NCI-H748 treated with DMSO at 0.1 percent for 48 hours (cell line): ENCODE results near the gene TEN1.
A peak's percentile ranks its signal among the peaks of the same experiment; 100 is the strongest.
"Not testable (repeated sequence)": the region's sequence is repeated elsewhere in the genome, so short reads cannot be mapped to it uniquely, and the experiment has no call there.

Experiments used
- DNase-seq: peaks from one replicate; lab custom pipeline; 2025; lab: John Stamatoyannopoulos, UW

Gene TEN1

GRCh38 chr17:75978938-75979704 is at the start of gene TEN1, which contains the start of gene ACOX1:
TEN1 (plus strand) TSS chr17:75979240; CDS start chr17:75986193, 6,953 bp downstream.
ACOX1 (minus strand) TSS chr17:75979166; CDS start chr17:75979073, 93 bp downstream.
- DNase-seq, result peak; percentile 78

- DNase-seq, result no peak
These were observed 48.0 kb upstream of the TEN1 start for GRCh38 chr17:75931062-75931461.

- no peak for DNase-seq
These were observed 46.2 kb upstream of the TEN1 start for GRCh38 chr17:75932852-75933251.

GRCh38 chr17:75933808-75934207 is 45.2 kb upstream of the TEN1 start:
- DNase-seq, result no peak

GRCh38 chr17:75937652-75938051 is 41.4 kb upstream of the TEN1 start:
- no peak for DNase-seq

- DNase-seq, result peak; percentile 73
These were observed 38.2 kb upstream of the TEN1 start, which contains the start of gene FBF1 for GRCh38 chr17:75940727-75941441. FBF1 (minus strand) TSS chr17:75941042; CDS start chr17:75938149, 2,893 bp downstream.

GRCh38 chr17:75941442-75941819 is 37.6 kb upstream of the TEN1 start:
- no peak for DNase-seq

- no peak for DNase-seq
These were observed 36.6 kb upstream of the TEN1 start for GRCh38 chr17:75942473-75942872.

- no peak for DNase-seq
These were observed 35.5 kb upstream of the TEN1 start for GRCh38 chr17:75943491-75943890.

- DNase-seq, result no peak
These were observed 33.8 kb upstream of the TEN1 start for GRCh38 chr17:75945211-75945610.

GRCh38 chr17:75950421-75950820 is 28.6 kb upstream of the TEN1 start:
- no peak for DNase-seq

GRCh38 chr17:75950855-75951554 is 28.0 kb upstream of the TEN1 start:
- DNase-seq, result no peak

- DNase-seq, result no peak
These were observed 19.8 kb upstream of the TEN1 start for GRCh38 chr17:75959051-75959838.

GRCh38 chr17:75959839-75960511 is 19.1 kb upstream of the TEN1 start:
- no peak for DNase-seq

- no peak for DNase-seq
These were observed 13.6 kb upstream of the TEN1 start for GRCh38 chr17:75965468-75965867.

GRCh38 chr17:75969044-75969443 is 10.0 kb upstream of the TEN1 start:
- DNase-seq, result not testable (repeated sequence)

GRCh38 chr17:75970011-75970523 is 9.0 kb upstream of the TEN1 start:
- DNase-seq, result no peak

- DNase-seq, result no peak
These were observed 8.4 kb upstream of the TEN1 start for GRCh38 chr17:75970626-75971025.

GRCh38 chr17:75975187-75975586 is 3.9 kb upstream of the TEN1 start:
- not testable (repeated sequence) for DNase-seq

GRCh38 chr17:75975757-75976174 is 3.3 kb upstream of the TEN1 start:
- DNase-seq, result no peak
